ENCODE data around the gene LSAMP.
"Not testable (repeated sequence)": the region's sequence is repeated elsewhere in the genome, so short reads cannot be mapped to it uniquely, and the experiment has no call there.

The LSAMP gene

GRCh38 chr3:115885621-115886020, 559.7 kb downstream of the LSAMP start:
- peak; percentile 17 for DNase-seq (ENCODE audit: low read depth)

GRCh38 chr3:115877615-115877899, 567.7 kb downstream of the LSAMP start:
- DNase-seq (ENCODE audit: low read depth), result no peak

- no peak for DNase-seq (ENCODE audit: low read depth)
Observed at GRCh38 chr3:115876876-115877614, 568.2 kb downstream of the LSAMP start.

GRCh38 chr3:115875460-115875859, 569.8 kb downstream of the LSAMP start:
- DNase-seq (ENCODE audit: low read depth), result no peak

GRCh38 chr3:115871735-115872134, 573.6 kb downstream of the LSAMP start:
- no peak for DNase-seq (ENCODE audit: low read depth)

- no peak for DNase-seq (ENCODE audit: low read depth)
Observed at GRCh38 chr3:115864911-115865310, 580.4 kb downstream of the LSAMP start.

GRCh38 chr3:115862849-115863248, 582.4 kb downstream of the LSAMP start:
- DNase-seq (ENCODE audit: low read depth), result no peak

GRCh38 chr3:115862099-115862498, 583.2 kb downstream of the LSAMP start:
- no peak for DNase-seq (ENCODE audit: low read depth)

- DNase-seq (ENCODE audit: low read depth), result no peak
Observed at GRCh38 chr3:115861166-115861733, 584.0 kb downstream of the LSAMP start.

GRCh38 chr3:115860766-115861165, 584.5 kb downstream of the LSAMP start:
- DNase-seq (ENCODE audit: low read depth), result no peak

- DNase-seq (ENCODE audit: low read depth), result no peak
Observed at GRCh38 chr3:115859002-115859807, 586.1 kb downstream of the LSAMP start.

GRCh38 chr3:115857518-115858136, 587.7 kb downstream of the LSAMP start:
- DNase-seq (ENCODE audit: low read depth), result no peak

- no peak for DNase-seq (ENCODE audit: low read depth)
Observed at GRCh38 chr3:115855911-115856310, 589.4 kb downstream of the LSAMP start.

GRCh38 chr3:115853104-115853503, 592.2 kb downstream of the LSAMP start:
- no peak for DNase-seq (ENCODE audit: low read depth)

GRCh38 chr3:115852278-115852677, 593.0 kb downstream of the LSAMP start:
- no peak for DNase-seq (ENCODE audit: low read depth)

- DNase-seq (ENCODE audit: low read depth), result no peak
Observed at GRCh38 chr3:115851571-115851970, 593.7 kb downstream of the LSAMP start.

GRCh38 chr3:115848641-115849040, 596.6 kb downstream of the LSAMP start:
- no peak for DNase-seq (ENCODE audit: low read depth)

- no peak for DNase-seq (ENCODE audit: low read depth)
Observed at GRCh38 chr3:115845986-115846385, 599.3 kb downstream of the LSAMP start.

- not testable (repeated sequence) for DNase-seq (ENCODE audit: low read depth)
Observed at GRCh38 chr3:115844729-115845128, 600.6 kb downstream of the LSAMP start.

- no peak for DNase-seq (ENCODE audit: low read depth)
Observed at GRCh38 chr3:115843206-115843605, 602.1 kb downstream of the LSAMP start.

- DNase-seq (ENCODE audit: low read depth), result no peak
Observed at GRCh38 chr3:115839246-115839645, 606.0 kb downstream of the LSAMP start.

GRCh38 chr3:115838786-115839185, 606.5 kb downstream of the LSAMP start:
- DNase-seq (ENCODE audit: low read depth), result no peak

GRCh38 chr3:115836944-115837343, 608.3 kb downstream of the LSAMP start:
- DNase-seq (ENCODE audit: low read depth), result peak; percentile 23
